Measurements from ENCODE around the gene LIN7A. TPM values are rescaled to one million over a fixed set of nuclear protein-coding genes. Genes with fewer than 3 reads are reported as not detected.
A peak's percentile ranks its signal among the peaks of the same experiment; 100 is the strongest.
"Not testable (repeated sequence)": the region's sequence is repeated elsewhere in the genome, so short reads cannot be mapped to it uniquely, and the experiment has no call there.

LIN7A gene
- total RNA-seq, 1 donor from 2014 or later, result 4.3 TPM

DNA sequence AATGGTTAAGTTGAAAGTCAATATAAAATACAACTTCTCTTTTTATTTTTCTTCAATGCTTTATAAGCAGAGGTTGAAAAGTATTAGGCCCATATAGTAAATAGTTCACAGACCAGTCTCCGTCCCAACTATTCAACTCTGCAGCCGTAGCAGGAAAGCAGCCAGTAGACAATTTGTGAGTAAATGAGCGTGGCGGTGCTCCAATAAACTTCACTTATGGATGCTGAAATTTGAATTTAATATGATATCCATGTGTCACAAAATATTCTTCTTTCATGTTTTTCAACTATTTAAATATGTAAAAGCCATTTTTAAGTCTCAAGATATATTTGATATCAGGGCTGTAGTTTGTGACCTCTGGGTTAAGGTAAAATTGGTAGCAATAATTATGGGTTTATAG is 17.7 kb downstream of the LIN7A start:
- no peak for DNase-seq

DNA sequence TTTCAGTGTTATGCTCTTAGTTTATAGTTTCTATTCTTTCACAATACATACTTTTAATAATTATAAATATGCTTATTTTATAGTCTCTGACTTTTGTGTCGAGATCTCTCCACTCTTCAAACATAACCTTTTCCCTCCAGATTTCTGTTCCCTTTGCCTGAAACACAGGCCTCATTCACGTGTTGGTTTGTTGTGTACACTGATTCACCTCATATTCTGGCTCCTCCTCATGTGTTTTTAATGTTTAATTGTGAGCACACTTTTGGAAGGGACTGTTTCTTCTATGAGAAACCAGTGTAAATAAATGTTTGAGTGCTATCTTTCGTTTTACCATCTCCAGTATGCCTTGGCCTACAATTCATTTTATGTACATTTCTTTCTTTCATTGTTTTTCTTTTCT is 20.1 kb downstream of the LIN7A start:
- DNase-seq, result no peak

DNA sequence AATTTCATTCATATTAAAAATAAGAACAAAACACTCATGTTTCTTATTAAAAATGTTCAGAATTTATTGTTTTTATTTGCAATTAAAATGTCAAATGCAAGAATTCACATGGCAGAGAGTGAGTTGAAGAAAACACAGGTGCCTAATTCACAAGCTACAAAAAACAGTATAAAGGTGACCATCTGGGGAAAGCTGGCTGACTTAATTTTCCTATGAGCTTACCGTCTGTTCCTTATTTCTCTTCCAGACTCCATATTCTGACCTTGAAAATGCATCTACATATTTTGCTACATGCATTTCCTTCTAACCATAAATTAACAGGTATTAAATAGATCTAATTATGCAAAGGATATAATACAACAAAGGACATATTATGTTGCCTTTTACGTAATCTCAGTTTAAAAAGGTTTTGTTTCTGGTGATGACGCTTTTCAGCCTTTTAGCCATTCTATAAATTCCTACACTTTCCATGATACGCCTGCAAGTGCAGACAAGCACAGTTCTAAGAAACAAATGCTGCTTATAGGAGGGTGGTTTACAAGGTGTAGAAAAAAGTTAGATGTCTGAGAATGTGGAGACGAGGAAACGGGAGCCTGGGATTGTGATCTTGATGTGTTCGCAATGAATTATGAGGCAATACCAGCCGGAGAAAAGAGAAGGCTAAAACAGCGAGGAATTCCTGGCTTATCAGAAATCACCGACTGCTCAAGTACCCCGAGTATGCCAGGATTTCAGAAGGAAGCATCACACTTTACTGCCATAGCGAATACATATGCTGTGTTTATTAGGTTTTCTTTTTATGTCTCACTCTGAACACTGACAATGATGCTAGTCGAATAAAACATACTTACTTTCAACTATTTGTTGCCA is 24.6 kb downstream of the LIN7A start:
- no peak for DNase-seq

DNA sequence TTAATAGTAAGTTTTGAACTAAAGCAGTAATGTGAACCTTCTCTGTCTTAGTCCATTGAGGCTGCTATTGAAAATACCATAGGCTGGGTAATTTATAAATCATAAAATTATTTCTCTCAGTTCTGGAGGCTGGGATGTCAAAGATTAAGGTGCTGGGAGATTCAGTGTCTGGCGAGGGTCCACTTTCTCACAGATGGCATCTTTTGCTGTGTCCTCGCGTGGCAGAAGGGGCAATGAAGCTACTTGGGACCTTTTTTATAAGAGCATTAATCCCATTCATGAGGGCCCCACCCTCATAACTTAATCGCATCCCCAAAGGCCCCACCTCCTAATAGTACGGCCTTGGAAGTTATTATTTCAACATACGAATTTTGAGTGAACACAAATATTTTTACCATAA is 28.4 kb downstream of the LIN7A start:
- no peak for DNase-seq

DNA sequence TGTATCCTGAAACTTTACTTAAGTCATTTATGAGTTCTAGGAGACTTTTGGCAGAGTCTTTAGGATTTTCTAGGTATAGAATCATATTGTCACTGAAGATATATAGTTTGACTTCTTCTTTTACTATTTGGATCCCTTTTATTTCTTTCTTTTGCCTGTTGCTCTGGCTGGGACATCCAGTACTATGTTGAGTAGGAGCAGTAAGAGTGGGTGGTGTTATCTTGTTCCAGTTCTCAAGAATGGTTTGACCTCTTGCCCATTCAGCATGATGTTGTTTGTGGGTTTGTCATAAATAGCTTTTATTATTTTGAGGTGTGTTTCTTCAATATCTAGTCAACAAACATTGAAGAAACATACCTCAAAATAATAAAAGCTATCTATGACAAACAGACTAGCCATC is 35.0 kb downstream of the LIN7A start:
- DNase-seq, result no peak

DNA sequence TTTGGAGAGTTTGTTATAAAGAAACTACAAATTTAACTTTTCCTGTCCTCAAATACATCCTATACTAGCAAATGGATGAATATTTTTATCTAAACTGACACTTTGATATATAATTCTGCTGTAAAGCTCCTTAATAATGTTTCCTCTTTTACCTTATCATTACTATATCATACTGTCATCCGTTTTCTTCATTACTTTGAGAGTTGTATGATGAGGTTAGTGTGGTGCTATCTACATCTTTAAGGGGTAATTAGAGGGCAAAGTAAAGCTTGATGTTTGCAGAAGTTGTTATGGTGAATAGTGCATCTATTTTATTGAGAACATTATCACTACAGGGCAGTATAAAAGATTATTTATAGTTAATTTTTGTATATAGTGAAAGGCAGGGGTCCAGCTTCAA is 36.1 kb downstream of the LIN7A start:
- no peak for DNase-seq

DNA sequence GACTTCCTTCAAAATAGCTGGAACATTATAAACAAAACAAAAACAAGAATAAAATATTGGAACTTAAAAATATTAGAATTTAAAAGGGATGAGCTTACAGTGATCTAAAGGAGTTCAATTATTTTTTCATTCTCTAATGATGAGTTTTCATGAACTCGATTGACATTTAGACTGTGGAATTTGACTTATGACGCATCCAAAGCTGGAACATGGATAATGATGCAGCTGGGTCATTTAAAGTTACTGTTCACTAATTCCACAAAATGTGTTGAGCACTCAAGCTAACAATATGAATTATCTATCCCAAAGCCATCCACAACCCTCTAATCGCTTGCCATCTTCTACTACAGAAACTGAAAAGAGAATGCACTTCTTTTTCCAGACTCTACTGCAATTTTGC is 42.5 kb downstream of the LIN7A start:
- DNase-seq, result no peak

DNA sequence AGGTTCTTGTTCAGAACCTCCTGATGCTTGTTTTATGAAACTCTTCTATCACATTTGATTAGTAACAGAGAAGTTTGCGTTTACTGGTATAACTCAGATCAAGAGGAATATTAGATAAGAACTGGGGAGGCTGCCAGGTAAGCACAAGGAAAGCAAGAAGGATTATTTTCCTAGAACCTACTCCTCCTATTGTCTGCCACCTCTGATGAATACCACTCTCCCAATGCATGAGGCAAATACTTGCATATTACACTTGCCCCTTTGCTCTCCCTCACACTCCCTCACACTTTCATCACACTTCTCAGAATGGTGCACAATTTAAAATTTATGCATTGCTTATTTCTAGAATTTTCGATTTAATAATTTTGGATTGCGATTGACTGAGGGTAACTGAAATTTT is 43.6 kb downstream of the LIN7A start:
- no peak for DNase-seq

DNA sequence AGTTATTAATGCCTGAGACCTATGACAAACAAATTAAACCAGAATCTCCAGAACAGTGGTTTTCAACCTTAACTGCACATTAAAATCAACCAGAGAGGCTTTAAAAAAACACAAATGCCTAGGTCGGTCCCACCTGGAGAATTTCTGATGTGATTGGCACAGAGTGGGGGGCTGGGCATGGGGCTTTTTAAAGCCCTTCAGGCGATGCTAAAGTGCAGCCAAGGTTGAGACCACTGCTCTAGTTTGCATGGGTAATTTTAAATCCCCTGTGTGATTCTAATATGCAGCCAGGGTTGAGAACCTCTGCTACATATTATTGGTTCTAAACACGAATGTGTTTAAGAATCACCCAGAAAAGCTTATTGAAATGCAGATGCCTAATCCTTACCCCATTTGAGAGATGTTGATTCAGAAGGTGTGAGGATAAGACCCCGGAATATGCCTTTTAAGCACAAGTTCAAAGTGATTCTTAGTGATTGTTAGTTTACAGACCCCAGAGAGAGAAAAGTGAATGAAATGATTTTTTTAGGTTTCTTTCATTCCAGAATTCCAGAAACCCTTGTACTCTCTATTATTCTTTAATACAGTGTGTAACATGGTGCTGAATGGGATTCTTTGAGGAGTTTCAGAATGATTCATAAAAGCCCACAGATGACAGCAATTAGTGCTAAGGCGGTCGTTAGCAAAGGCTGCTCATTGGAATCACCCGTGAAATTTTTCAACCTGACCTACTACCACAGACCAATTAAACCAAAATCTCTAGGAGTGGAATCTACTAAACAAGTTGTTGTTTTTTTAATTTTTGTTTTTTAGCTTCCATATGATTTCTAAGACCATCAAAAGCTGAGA is 44.9 kb downstream of the LIN7A start:
- DNase-seq, result no peak

DNA sequence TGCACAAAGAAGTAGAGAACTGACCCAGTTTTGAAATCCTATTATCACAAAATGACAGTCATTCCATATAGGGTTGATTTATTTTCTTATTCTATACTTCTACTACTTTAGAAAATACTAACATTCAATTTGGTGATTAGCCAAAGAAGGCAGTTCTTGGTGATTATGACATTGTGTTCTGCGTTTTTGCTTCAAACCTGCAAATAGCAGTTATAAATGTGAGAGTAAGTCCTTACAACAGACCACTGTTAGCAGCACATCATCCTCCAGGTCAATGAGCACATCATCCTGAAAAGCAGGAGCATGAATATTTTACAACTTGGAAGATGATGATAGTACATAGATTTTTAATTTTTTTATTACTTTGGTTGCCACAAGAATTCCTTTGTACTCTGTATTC is 53.1 kb downstream of the LIN7A start:
- no peak for DNase-seq

DNA sequence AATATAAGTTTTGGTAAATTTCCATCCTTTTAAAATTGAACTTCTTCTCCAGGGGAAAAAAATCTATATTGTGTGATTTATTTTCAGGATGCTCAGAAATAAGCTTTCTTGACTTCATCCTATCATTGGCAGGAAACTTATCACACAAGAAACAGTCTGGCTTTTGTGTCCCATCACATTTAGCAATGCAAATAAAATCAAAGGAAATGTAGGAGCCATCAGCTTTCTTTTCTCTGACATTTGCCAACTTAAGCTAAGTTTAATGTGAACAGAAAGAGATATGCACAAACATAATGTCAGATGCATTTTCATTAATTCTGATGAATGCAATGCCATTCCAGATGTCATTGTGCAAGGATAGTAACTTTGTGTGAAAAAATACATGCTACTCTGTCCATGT is 56.6 kb downstream of the LIN7A start:
- DNase-seq, result no peak

DNA sequence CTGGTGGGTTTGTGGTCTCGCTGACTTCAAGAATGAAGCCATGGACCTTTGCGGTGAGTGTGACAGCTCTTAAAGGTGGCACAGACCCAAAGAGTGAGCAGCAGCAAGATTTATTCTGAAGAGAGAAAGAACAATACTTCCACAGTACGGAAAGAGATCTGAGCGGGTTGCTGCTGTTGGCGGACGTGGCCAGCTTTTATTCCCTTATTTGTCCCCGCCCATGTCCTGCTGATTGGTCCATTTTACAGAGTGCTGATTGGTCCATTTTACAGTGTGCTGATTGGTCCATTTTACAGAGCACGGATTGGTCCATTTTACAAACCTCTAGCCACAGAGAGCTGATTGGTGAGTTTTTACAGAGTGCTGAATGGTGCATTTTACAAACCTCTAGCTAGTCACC is 59.3 kb downstream of the LIN7A start:
- not testable (repeated sequence) for DNase-seq

DNA sequence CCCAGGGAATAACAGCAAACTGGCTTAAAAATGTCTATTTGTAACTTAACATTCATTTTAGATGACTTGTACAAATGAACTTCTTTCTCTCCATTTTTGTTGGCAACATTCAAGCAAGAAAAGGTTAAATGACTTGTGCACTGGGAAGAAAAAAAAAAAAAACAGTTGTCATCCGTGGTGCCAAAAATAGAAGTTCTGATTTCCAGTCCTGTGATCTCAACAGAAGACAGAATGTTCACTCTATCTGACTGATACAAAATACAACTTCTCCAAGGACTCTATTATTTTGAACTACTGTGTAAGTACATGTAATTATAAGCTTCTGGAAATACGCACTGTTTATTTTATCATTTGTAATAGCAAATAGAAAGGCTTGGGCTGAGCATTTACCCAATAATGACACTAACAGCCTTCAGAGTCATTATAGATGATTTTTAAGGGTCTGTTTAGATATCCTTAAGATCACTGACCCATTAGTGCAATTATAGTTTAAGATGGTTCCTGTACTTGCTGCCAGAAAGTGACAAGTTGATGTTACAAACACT is 59.9 kb downstream of the LIN7A start:
- DNase-seq, result peak; percentile 24

DNA sequence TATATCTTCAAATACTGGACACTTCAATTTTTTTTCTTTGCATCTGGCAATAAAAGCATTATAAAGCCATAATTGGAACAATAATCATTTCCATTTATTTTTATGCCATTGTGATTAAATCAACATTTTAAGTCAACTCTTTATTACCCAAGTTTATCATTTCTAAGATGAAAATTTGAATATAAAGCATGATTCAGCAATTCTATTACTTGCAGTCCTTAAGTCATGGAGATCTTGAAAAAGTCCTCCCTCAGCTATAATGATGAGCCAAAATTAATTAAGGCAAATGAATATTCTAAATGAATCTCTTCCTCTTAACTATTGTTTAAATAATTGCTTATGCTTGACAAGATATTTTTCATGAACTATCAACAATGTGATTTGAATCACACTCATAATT is 65.7 kb downstream of the LIN7A start:
- DNase-seq, result no peak

DNA sequence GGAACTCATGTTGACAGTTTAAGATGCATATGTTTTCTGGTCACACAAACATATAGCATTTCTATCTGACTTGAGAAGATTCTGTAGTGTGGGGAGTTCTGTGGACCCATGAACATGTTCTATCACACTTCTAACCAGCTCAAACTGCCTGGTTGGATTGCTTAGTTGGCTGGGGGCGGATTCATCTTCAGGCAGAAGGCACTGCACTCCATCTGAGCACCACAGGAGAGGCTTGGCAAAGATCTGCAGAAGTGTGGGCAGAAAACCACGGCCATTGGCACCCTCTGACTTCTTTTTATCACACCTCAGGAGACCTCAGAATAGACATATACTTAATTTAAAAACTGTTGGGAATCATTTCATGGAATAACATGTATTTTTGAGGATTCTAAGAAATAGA is 68.5 kb downstream of the LIN7A start:
- no peak for DNase-seq

DNA sequence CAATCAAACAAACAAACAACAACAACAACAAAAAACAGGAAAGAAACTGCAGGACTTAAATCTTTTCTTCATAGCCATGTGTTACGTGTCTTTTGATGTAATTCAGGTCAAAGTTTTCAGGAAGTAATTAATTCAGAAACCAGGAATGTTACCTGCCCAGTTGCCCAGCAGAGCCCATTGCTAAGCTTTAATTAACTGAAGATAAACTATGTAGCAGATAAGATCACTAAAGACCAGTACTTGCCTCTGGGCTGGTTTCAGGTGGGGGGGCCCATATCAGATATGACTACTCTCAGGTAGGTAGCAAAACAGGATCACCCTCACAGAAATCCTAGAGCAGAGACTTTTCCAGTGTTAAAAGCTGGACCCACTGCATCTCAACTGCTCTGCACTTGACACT is 69.2 kb downstream of the LIN7A start:
- DNase-seq, result no peak

DNA sequence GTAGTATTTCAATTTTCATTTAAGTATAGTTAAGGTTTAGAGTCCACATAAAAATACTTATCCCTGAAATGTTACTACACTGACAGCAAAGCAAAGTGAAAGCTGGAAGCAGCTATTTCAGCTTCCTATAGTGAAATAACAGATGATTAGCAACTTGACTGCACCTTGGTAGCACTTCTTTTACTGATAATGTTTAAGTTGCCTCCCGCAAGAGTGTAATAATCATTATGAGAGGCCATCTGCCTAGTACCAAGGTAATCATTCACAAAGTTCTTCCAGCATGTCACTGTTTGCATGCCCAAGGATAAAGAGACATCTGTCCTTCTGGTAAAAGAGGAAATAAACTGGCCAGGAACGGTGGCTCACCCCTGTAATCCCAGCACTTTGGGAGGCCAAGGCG is 69.8 kb downstream of the LIN7A start:
- no peak for DNase-seq

DNA sequence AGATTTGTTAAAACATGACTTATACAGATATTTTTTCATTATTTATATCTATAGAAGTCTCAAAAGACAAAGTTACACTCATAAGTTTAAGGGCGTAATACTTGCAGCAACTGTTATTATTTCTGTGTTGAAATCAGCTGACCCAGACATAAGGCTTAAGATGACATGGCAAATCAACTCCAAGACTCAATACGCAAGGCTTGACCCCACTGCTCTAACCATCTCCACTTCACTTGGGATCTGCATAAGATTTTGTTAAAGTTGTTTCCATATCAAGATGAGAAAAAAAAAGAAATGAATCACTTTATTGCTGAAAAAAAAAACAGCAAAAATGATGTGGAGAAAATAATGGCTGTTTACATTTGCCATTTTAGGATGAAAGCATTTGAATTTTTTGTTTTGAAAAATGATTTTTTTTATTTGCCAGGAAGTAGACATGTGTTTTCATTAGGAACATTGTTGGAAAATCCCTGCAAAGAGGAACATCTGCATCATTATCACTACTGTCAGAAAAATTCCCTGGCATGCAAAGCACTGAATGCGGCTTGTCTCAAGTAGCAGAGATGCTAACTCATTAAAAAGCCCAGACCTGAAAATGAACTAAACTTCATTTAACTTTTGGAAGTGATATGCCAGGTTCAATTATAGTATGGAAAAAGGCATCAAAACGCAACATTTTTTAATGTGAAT is 73.5 kb downstream of the LIN7A start:
- peak; percentile 9 for DNase-seq

DNA sequence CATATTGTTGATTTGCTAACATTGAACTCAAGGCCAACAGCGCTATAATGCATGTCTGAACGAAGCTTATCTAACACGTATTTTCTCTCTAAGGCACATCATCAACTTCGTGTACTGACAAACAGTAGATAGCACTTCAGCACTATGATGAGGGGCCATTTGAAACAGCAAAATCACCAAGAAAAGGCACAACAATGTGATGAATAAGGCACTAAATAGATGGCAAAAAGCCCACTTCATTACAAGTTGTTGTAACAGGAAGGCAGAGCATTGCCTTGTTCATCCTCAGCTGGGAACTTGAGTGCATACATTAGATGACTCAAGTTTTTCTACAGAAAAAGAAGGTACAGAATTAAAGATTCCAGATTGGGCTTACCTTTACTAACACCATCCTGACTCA is 75.2 kb downstream of the LIN7A start:
- DNase-seq, result no peak

DNA sequence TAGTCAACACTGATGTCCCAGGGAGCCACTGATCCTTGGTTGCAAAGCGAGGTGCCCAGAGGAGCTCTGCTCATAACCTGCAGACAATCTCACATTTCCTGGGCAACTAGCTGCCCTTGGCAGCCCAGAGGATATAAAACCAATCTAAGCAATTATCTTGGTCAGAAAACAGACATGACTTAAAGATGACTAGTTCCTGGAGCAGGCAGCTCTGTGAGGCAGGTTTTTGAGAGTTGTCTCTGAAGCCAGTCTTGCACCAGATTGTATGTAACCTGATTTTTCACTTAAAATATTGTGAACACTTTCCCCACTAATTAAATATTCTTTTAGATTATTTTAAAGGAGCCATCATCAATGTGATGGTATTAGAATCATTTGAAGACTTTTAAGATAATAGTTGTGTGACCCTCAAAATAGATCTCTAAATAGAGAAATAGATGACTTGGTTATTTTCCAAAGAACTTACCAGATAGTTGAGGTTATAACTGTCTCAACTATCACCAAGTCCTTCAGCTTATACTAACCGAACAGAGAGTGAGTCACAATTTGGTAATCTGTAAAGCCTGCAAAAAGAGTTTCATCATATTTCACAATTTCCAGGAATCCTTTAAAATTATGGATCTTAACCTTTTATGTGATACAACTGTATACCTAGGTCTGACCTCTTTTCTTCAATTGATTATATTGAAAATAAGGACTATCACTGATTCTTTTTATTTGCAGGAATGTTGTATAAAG is 75.9 kb downstream of the LIN7A start:
- DNase-seq, result no peak

DNA sequence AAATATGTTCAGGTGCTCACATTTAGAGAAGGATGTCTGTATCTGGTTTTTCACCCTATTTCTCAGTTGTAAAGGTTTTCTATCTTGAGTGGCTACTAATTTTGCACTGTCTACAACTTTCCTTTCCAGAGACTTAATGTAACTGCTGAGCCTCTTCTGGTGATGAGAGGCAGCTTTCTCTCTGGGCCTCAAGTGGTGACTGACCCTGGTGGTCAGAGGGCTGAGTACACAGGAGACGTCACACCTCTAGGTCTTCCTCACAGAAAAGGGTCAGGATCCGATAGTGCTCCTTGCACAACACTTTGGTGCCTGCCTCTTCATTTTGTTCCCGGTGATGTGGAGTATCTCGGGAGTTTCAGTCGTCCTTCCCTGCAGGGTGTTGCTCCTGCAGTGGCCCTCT is 76.8 kb downstream of the LIN7A start:
- no peak for DNase-seq

DNA sequence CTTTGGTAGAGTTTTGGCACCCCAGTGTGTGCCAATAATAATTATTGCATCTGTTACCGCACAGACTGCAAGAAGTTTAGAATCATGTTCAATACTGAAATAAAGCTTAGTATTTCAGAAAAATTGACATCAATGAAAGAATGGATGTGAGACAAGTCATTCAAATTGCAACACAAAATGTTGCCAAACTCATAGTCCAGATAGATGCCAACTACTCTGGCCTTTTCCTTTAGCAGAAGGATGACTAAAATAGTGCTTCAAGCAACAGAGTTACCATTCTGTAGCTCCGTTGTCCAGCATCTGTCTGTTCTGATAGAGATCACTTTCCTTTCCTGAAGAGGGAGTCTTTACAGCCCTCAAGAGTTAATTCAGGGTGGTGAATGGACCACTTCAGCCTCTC is 77.5 kb downstream of the LIN7A start:
- no peak for DNase-seq

All from tongue (tissue), 2 donors.